HG03103 (cell line): ENCODE measurements around the gene IL16.

Experiments used
- ATAC-seq: cut with Tn5 transposase; IDR thresholded peaks from one replicate; pipeline ENCODE4 v1.9.1; 2021; ENCODE audit warnings: low read depth; ENCODE audit not compliant: unreplicated experiment

The IL16 gene

GRCh38 chr15:81304226-81304625 is 107.5 kb downstream of the IL16 start:
- ATAC-seq, result no peak

- ATAC-seq, result no peak
These were observed 111.6 kb downstream of the IL16 start for GRCh38 chr15:81308260-81308659.

GRCh38 chr15:81309647-81310450 is 113.2 kb downstream of the IL16 start:
- ATAC-seq, result no peak

- ATAC-seq, result no peak
These were observed 113.8 kb downstream of the IL16 start for GRCh38 chr15:81310480-81310879.

GRCh38 chr15:81311752-81312464 is 115.2 kb downstream of the IL16 start:
- peak; percentile 63 for ATAC-seq

- ATAC-seq, result no peak
These were observed 116.3 kb downstream of the IL16 start for GRCh38 chr15:81312790-81313543.

GRCh38 chr15:81313686-81314085 is 117.0 kb downstream of the IL16 start:
- ATAC-seq, result no peak

- no peak for ATAC-seq
These were observed 117.7 kb downstream of the IL16 start for GRCh38 chr15:81314378-81314777.

- ATAC-seq, result no peak
These were observed 118.9 kb downstream of the IL16 start for GRCh38 chr15:81315452-81316175.

- no peak for ATAC-seq
These were observed 119.6 kb downstream of the IL16 start for GRCh38 chr15:81316267-81316666.

- no peak for ATAC-seq
These were observed 121.0 kb downstream of the IL16 start for GRCh38 chr15:81317642-81318017.

- ATAC-seq, result no peak
These were observed 125.0 kb downstream of the IL16 start for GRCh38 chr15:81321667-81322066.

GRCh38 chr15:81322676-81323253 is 126.1 kb downstream of the IL16 start:
- ATAC-seq, result no peak

- ATAC-seq, result peak; percentile 2
These were observed 126.9 kb downstream of the IL16 start for GRCh38 chr15:81323559-81323943.

GRCh38 chr15:81323944-81324881 is 127.5 kb downstream of the IL16 start, which contains the start of gene STARD5:
Gene STARD5 (minus strand): TSS chr15:81324141. CDS start chr15:81324099, 42 bp downstream.
- peak; percentile 99 for ATAC-seq

- ATAC-seq, result no peak
These were observed 130.0 kb downstream of the IL16 start for GRCh38 chr15:81326466-81327212.

GRCh38 chr15:81327516-81327915 is 130.8 kb downstream of the IL16 start:
- ATAC-seq, result no peak

- ATAC-seq, result no peak
These were observed 132.8 kb downstream of the IL16 start for GRCh38 chr15:81329446-81329845.
